Stimulated activated CD4-positive, alpha-beta T cell treated with anti-CD3 and anti-CD28 coated beads, Interleukin-1b, Interleukin-23, amount 100 ng/mL, for 1 hour (primary cell): ENCODE data around the gene GDF7.
"Not testable (repeated sequence)": the region's sequence is repeated elsewhere in the genome, so short reads cannot be mapped to it uniquely, and the experiment has no call there.

Experiments used
- DNase-seq, 2 donors: peaks; one replicate each; pipeline ENCODE4 v3.0.0-alpha.2; 2020; ENCODE audit warnings: low read depth in 2 of 2

GDF7 gene

GRCh38 chr2:20698916-20699613 lies 32.1 kb downstream of the GDF7 start:
- no peak for DNase-seq

GRCh38 chr2:20702563-20702962 lies 35.6 kb downstream of the GDF7 start:
- no peak for DNase-seq

GRCh38 chr2:20704886-20705285 lies 37.9 kb downstream of the GDF7 start:
- no peak for DNase-seq

- DNase-seq = no peak
These were observed 39.3 kb downstream of the GDF7 start for GRCh38 chr2:20706217-20706616.

GRCh38 chr2:20706786-20707185 lies 39.8 kb downstream of the GDF7 start:
- DNase-seq = no peak

GRCh38 chr2:20707601-20708000 lies 40.7 kb downstream of the GDF7 start:
- no peak for DNase-seq

- DNase-seq = not testable (repeated sequence)
These were observed 44.7 kb downstream of the GDF7 start for GRCh38 chr2:20711641-20712040.

GRCh38 chr2:20713585-20713984 lies 46.6 kb downstream of the GDF7 start:
- DNase-seq = not testable (repeated sequence)

GRCh38 chr2:20714412-20714811 lies 47.5 kb downstream of the GDF7 start:
- DNase-seq = not testable (repeated sequence)

- DNase-seq = not testable (repeated sequence)
These were observed 49.2 kb downstream of the GDF7 start for GRCh38 chr2:20716164-20716563.

GRCh38 chr2:20717641-20718040 lies 50.7 kb downstream of the GDF7 start:
- DNase-seq = no peak

GRCh38 chr2:20722592-20723240 lies 55.8 kb downstream of the GDF7 start:
- DNase-seq = no peak

- no peak for DNase-seq
These were observed 56.6 kb downstream of the GDF7 start for GRCh38 chr2:20723543-20723942.

GRCh38 chr2:20724500-20725053 lies 57.6 kb downstream of the GDF7 start:
- DNase-seq = no peak

- no peak for DNase-seq
These were observed 58.8 kb downstream of the GDF7 start for GRCh38 chr2:20725782-20726181.

- no peak for DNase-seq
These were observed 60.0 kb downstream of the GDF7 start for GRCh38 chr2:20726913-20727312.

GRCh38 chr2:20728114-20728758 lies 61.3 kb downstream of the GDF7 start:
- no peak for DNase-seq
